Caco-2 (cell line): Measurements from ENCODE around the gene AMBP. TPM values are rescaled to one million over a fixed set of nuclear protein-coding genes. Genes with fewer than 3 reads are reported as not detected.

Experiments used
- BruUV-seq: library from RNA; stranded (reverse); fragments of 400-500 nt; replicated peaks from 2 replicates; lab custom pipeline; 2021; lab: Mats Ljungman, UMichigan
- CTCF ChIA-PET: fragments of 300-600 bp; sonication (Branson Sonifier 250); formaldehyde crosslinking; loops from one replicate; lab custom pipeline; 2022; ENCODE audit warnings: antibody characterized with exemption; lab: Charles Lee
- POLR2A ChIA-PET: fragments of 300-600 bp; sonication (Branson Sonifier 250); formaldehyde crosslinking; loops from one replicate; lab custom pipeline; 2022; ENCODE audit warnings: antibody characterized with exemption; lab: Charles Lee
- DNase-seq, 2 experiments: peaks; one replicate each; pipeline versions ENCODE4 v3.0.0 to v3.0.0-alpha.2; 2020 to 2022
- H3K27me3 ChIP-seq: replicated peaks from 2 replicates; pipeline ENCODE4 v1.6.0; 2011; ENCODE audit warnings: low read length; ENCODE audit not compliant: control insufficient read depth, insufficient read depth
- H3K36me3 ChIP-seq: 2 replicates; pipeline ENCODE4 v1.5.1; 2011; ENCODE audit warnings: low read length; ENCODE audit not compliant: control insufficient read depth, insufficient read depth
- H3K4me1 ChIP-seq: fragments of 250-450 bp; sonication (Bioruptor Pico); 2 replicates; pipeline ENCODE4 v1.5.1; 2020; ENCODE audit warnings: mild to moderate bottlenecking
- H3K4me3 ChIP-seq: 2 replicates; pipeline ENCODE4 v1.5.1; 2011; ENCODE audit warnings: low read depth, mild to moderate bottlenecking, control low read depth, low read length
- H3K9me3 ChIP-seq: fragments of 250-450 bp; sonication (Bioruptor Pico); 2 replicates; pipeline ENCODE4 v1.5.1; 2020; ENCODE audit warnings: mild to moderate bottlenecking, moderate library complexity
- H3K27ac Mint-ChIP-seq: one replicate; pipeline ENCODE4 v1.8.0; 2022; ENCODE audit warnings: mixed read lengths; ENCODE audit not compliant: unreplicated experiment
- H3K27me3 Mint-ChIP-seq: one replicate; pipeline ENCODE4 v1.8.0; 2022; ENCODE audit warnings: mixed read lengths; ENCODE audit not compliant: insufficient read depth, unreplicated experiment
- H3K36me3 Mint-ChIP-seq: one replicate; pipeline ENCODE4 v1.8.0; 2022; ENCODE audit warnings: mild to moderate bottlenecking, mixed read lengths; ENCODE audit not compliant: insufficient read depth, unreplicated experiment
- H3K4me1 Mint-ChIP-seq: one replicate; pipeline ENCODE4 v1.8.0; 2022; ENCODE audit warnings: low read depth, mixed read lengths; ENCODE audit not compliant: unreplicated experiment
- H3K4me3 Mint-ChIP-seq: one replicate; pipeline ENCODE4 v1.8.0; 2022; ENCODE audit warnings: mild to moderate bottlenecking, moderate library complexity, mixed read lengths; ENCODE audit not compliant: unreplicated experiment
- H3K9me3 Mint-ChIP-seq: one replicate; pipeline ENCODE4 v1.8.0; 2022; ENCODE audit warnings: mixed read lengths; ENCODE audit not compliant: unreplicated experiment
- CTCF ChIP-seq, 2 experiments: fragments of 200-600 bp in 1 of 2; IDR thresholded peaks; 1 replicate in 1 of 2; 2 replicates in 1 of 2; pipeline versions ENCODE4 v1.5.1 to v1.8.0; 2011 to 2022; ENCODE audit warnings: antibody characterized with exemption in 1 of 2, control low read depth in 1 of 2, inconsistent platforms in 1 of 2, low read depth in 1 of 2, low read length in 1 of 2, mild to moderate bottlenecking in 1 of 2, moderate library complexity in 1 of 2; ENCODE audit not compliant: insufficient read depth in 1 of 2, severe bottlenecking in 1 of 2, unreplicated experiment in 1 of 2
- intact Hi-C: fragments of 100-400 bp; cut with micrococcal nuclease; formaldehyde crosslinking; loops from one replicate; pipeline ENCODE4 v1.10.0; 2022; ENCODE audit not compliant: unreplicated experiment
- total RNA-seq: library from RNA; stranded (reverse); gene quantifications from 2 replicates; pipeline ENCODE4 v1.2.3, GENCODE V29; 2022

AMBP gene
- total RNA-seq, 1 experiment from 2014 or later: 2.2 TPM

GRCh38 chr9:114070188-114071103 is 7.7 kb downstream of the AMBP start:
- TF ChIP-seq CTCF (IDR thresholded peaks at IDR 0.05; ENCODE audit: insufficient read depth in 1 of 2, low read depth in 1 of 2, low read length in 1 of 2, severe bottlenecking in 1 of 2, unreplicated experiment in 1 of 2): no peak
- no peaks in the 10 kb centered on the region for H3K27me3 Mint-ChIP-seq
- Histone ChIP-seq H3K27me3 (no peaks in the 10 kb centered on the region), H3K4me1 (0 out of 2 replicates have a peak, but pooled peaks cover 3% of the 10 kb centered on the region), H3K9me3 (no peaks in the 10 kb centered on the region), H3K4me3 (no peak overlapping the region), H3K36me3 (no peaks in the 10 kb centered on the region)
- peak in 1 of 2 experiments; percentile 35 for DNase-seq
- H3K9me3 Mint-ChIP-seq: peaks cover 10% of the 10 kb centered on the region
- no peak overlapping the region for H3K4me3 Mint-ChIP-seq
- POLR2A ChIA-PET: no interaction called here
- H3K27ac Mint-ChIP-seq: no peak overlapping the region
- no peaks in the 10 kb centered on the region for H3K36me3 Mint-ChIP-seq
- BruUV-seq: no TSS peak
- H3K4me1 Mint-ChIP-seq: no peaks in the 10 kb centered on the region
- intact Hi-C loops: no loop called here
- CTCF ChIA-PET: no interaction called here

- Mint-ChIP-seq H3K27me3 (no peaks in the 10 kb centered on the region), H3K27ac (no peak overlapping the region), H3K4me1 (no peaks in the 10 kb centered on the region), H3K36me3 (no peaks in the 10 kb centered on the region), H3K9me3 (peaks cover 9% of the 10 kb centered on the region), H3K4me3 (no peak overlapping the region)
- CTCF ChIA-PET: no interaction called here
- POLR2A ChIA-PET: no interaction called here
- intact Hi-C loops: no loop called here
- DNase-seq: peak in 1 of 2 experiments; percentile 14
- Histone ChIP-seq H3K27me3 (no peaks in the 10 kb centered on the region), H3K9me3 (no peaks in the 10 kb centered on the region), H3K4me3 (no peak overlapping the region), H3K36me3 (no peaks in the 10 kb centered on the region), H3K4me1 (no peaks in the 10 kb centered on the region)
- BruUV-seq: no TSS peak
- no peak for TF ChIP-seq CTCF (IDR thresholded peaks at IDR 0.05; ENCODE audit: insufficient read depth in 1 of 2, low read depth in 1 of 2, low read length in 1 of 2, severe bottlenecking in 1 of 2, unreplicated experiment in 1 of 2)
Measured at GRCh38 chr9:114069476-114070187, 8.5 kb downstream of the AMBP start.

GRCh38 chr9:114065304-114065703 is 12.8 kb downstream of the AMBP start:
- no peaks in the 10 kb centered on the region for H3K36me3 ChIP-seq

More at GRCh38 chr9:114065304-114065703, 12.8 kb downstream of the AMBP start:
- Mint-ChIP-seq H3K27me3 (no peaks in the 10 kb centered on the region), H3K4me1 (peaks cover 8% of the 10 kb centered on the region), H3K4me3 (no peak overlapping the region), H3K27ac (no peak overlapping the region), H3K9me3 (no peaks in the 10 kb centered on the region), H3K36me3 (no peaks in the 10 kb centered on the region)
- DNase-seq: no peak
- POLR2A ChIA-PET: no interaction called here
- CTCF ChIA-PET: no interaction called here
- BruUV-seq: no TSS peak
- no peak for TF ChIP-seq CTCF (IDR thresholded peaks at IDR 0.05; ENCODE audit: insufficient read depth in 1 of 2, low read depth in 1 of 2, low read length in 1 of 2, severe bottlenecking in 1 of 2, unreplicated experiment in 1 of 2)
- intact Hi-C loops: no loop called here
- H3K27me3 ChIP-seq: no peaks in the 10 kb centered on the region
- H3K4me1 ChIP-seq: peaks cover 7% of the 10 kb centered on the region; the same call in 1 of the 2 replicates
- no peaks in the 10 kb centered on the region for H3K9me3 ChIP-seq
- H3K4me3 ChIP-seq: no peak overlapping the region
